Measurements from ENCODE around the gene OSBPL5. TPM values are rescaled to one million over a fixed set of nuclear protein-coding genes. Genes with fewer than 3 reads are reported as not detected.

OSBPL5 gene
- polyA plus RNA-seq, 4 donors: 17.9 to 26.8 (median 21.5) TPM

DNA sequence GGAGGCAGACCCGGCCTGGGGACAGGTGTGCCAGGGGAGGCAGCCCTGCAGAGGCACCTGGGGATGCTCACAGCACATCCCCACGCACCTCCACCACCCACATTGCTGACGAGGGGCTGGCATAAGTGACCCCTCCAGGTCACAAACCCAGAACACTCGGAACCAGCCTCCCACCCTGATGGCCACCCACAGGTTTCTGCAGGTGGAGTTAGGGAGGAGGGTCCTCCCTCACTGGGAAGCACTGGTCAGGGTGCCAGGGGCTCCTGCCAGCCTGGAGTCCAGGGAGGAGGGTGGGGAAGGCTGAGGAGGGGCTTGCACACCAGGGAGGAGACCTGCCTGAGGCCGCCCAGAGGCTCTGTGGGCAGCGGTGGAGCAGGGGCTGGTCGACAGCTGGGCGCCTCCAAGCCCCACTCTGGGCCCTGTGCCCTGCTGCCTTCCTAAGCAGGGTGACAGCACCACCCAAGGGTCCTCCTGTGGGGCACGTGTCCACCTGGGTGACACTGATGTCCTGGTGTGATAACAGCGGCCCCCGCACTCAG is 56.9 kb downstream of the OSBPL5 start:
- DNase-seq (ENCODE audit: low read depth in 4 of 4, low spot score in 3 of 4): no peak

DNA sequence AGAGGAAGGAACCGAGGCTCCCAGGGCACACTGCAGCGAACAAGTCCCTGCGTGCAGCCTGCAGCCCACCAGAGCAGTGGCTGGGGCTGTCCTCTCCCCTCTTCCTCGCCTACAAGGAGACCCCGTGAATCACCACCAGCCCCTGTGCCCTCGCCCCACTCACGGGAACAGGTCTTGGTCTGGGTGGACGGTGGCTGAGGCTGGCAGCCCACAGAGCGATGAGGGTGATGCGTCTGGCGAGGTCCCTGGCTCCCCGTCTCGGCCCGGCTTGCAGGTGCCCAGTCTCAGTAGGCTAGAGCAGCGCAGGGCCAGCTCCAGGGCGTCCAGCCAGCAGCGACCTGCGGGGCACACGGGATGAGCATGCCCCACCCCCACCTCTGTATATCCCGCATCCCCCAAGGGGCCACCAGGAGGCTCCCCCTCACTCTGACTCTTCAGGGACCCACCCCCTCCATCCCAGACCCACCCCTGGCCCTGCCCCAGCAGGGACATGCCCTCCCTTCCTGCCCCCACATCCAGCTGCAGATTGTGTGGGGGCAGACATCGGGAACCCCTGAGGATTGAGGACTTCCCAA is 57.4 kb downstream of the OSBPL5 start:
- DNase-seq (ENCODE audit: low read depth in 4 of 4, low spot score in 3 of 4): no peak

DNA sequence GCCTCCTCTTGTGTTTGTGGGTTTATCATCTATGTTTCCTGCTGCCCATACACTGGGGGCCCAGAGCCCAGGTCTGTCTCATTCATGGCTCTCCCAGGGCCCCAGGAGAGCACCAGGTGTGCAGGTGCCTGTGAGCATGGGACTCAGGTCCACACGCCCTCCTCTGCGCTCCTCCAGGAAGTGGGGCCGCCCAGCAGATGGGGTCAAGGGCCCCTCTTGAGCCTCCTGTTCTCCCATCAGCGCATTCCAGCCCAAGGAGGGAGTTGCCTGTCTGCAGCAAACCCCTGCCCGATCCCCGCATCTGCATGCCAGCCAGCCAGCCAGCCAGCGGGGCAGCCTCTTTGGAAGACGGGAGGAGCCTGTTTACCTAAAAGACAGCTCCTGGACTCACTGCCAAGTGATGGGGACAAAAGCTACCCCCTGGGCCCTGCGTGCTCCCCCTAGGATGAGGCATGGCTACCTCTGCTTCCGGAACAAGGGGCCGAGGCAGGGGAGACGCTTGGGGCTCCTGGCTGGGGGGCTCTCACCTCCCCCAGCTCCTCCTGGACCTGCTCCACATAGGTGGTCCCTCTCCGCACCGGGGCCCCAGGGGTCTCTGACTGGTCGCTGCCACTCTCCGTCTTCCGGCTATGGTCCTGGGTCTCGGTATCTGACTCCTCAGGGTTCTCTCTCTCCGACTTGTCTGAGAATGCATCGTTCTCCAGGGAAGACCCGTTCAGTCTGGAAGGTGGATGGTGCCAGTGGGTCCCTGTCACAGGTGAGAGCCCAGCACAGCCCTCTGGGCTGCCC is 58.2 kb downstream of the OSBPL5 start:
- no peak for DNase-seq (ENCODE audit: low read depth in 4 of 4, low spot score in 3 of 4)

DNA sequence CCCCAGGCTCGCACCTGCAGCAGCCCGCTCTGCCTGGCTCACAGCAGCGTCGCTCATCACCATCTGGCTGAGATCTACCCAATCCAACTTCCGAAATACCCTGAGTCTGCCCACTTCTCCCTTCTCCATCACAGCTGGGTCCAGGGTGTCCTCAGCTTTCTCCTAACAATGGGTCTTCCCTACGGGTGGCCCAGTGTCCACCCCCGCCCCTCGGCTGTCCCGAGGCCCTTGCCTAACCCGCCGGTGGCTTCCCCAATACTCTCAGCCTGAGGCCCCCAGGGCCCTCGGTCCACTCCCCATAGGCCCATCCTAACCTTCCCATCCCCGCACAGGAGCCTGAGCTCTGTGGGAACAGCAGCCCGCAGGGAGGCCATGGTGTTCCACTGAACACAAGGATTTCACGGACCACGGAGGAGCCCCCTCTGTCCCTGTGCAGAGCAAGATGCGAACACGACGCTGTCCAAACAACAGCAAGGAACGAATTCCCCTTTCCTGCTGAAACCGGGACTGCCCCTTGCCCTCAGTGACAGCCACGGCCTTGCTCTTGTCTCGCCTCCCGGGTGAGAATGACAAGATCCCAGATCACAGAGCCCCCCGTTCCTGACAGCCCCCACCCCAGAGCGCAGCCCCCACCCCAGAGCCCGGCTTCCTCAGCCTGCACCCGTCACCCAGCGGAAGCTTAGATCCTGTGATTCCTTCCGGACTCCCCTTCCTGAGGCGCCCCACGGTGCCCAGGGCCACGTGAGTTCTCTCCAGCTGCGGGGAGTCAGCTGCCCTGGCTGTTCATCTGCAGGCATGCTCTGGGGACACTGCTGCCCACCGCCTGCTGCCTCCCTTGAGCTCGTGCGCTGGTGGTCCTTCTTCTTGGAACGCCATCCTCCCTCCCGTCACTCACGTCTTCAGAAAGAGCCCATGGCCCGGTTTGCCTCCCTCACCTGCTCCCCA is 59.0 kb downstream of the OSBPL5 start:
- no peak for DNase-seq (ENCODE audit: low read depth in 4 of 4, low spot score in 3 of 4)

DNA sequence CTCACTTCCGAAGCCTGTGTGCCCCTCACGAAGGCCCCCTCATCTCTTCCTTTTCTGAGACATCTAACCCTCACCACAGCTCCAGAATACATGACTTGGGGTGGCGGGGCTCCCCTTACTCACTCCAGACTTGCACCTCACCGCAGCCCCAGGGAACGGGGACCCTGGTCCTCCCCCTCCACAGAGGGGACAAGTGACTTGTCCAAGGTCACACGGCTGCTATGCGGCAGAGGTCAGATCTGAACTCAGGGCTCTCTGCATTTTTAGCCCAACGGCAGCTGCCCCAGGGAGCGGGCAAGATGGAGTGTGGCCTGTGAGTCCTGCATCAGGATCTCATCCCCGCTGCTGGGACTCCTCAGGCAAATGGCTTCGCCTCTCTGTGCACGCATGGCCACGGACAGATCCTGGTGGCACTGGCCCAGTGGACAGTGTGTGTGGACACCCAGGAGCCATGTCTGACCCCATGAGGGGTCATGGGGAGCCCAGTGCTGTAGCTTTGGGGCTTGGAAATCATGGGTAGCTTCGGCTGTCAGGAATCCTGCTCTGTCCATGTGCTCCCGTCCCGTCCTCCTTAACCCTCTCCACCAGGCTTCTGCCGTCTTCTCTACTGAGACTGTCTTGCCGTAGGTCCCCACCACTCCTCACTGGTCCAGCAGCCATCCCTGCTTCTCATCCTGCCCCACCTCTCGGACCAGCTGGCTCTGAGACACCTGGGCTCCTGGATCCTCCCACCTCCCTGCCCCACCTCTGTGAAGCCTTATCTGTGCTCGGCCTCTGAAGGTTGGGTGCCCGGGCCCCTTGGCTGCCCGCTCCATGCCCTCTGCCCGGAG is 59.9 kb downstream of the OSBPL5 start:
- no peak for DNase-seq (ENCODE audit: low read depth in 4 of 4, low spot score in 3 of 4)

DNA sequence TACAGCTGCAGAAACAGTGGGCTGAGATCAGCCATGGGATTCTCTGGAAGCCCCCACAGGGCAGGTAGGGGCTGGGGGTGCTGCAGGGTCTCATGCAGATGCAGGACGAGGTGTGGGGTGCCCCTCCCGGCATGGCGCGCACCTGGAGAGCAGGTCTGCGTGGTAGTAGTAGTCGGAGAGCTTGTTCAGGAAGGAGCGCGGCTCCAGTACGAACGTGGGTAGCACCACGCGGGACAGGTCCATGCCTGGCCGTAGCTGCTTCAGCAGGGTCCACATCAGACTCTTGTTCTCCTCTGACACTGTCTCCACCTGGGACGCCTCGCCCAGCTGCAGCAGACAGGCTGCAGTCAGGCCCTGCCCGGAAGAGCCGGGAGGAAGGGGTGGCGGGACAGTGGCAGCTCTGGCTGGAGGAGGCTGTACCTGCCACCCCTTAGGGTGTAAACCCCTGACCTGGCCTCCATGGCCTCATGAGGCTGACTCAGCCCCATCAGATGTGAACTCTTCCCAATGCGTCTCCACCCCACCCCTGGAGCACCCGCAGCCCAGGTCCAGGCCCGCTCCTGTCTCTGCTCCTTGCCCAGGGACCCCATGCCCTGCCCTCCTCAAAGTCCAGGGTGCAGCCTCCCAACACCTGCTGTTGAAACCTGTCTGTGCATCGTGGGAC is 60.9 kb downstream of the OSBPL5 start:
- no peak for DNase-seq (ENCODE audit: low read depth in 4 of 4, low spot score in 3 of 4)

DNA sequence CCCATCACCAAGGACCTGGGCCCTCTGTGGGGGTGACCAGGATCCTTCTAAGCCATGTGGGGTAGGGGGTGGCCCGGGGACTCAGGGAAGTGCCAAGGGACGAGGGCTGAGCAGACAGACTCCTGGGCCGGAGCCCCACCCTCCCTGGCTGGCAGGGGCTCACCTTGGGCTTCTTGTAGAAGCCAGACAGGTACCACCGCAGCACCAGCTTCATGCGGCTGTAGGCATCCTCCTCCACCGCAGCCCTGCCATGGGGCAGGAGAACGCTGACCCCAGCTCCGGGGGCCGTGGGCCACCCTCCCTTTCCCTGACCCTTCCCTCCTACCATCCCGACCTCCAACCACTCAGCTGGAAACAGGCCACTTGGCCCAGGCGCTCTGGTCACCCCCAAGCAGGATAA is 62.0 kb downstream of the OSBPL5 start:
- DNase-seq (ENCODE audit: low read depth in 4 of 4, low spot score in 3 of 4): no peak

DNA sequence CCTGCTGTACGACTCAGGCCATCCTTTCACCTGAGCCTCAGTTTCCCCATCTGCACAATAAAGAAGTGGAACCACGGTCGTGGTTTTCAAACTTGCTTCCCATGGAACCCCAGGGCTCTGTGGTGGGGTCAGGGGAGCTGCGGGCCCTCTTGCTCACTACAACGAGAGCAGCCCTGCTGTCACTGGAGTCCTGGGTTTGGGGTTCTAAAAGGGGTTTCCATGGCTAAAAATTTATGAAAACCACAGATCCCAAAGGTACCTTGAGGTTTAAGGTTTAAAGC is 62.5 kb downstream of the OSBPL5 start:
- DNase-seq (ENCODE audit: low read depth in 4 of 4, low spot score in 3 of 4): no peak

DNA sequence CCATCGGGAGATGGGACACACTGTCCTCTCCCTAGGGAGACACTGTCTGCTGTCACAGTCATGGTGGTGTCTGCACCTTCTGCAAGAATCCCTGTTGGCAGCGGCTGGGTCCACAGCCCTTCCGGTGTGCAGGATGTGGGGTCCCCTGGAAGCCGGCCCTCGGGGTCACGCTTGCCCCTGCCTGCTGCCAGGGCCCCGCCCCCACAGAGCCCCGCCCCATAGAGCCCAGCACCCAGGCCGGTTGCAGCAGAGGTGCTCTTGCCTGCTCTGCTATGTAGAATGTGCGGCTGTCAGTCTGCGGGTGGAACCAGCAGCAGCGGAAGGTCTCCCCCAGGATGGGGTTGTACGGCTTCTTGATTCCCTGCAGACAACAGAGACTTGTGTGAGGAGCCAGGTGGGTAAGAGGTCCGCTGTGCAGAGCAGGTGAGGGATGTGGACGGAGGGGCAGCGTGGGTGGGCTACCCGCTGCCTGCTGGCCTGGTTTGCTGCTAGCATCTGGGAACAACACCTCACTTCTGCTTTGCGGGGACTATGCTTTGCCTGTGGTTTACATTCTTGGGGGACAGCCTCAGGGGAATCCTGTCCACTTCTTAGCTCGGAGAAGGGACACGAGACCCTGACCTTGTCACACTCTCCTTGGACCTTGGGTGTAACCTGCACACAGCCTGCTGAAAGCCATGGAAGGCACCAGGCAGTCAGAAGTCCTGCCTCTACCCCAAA is 63.0 kb downstream of the OSBPL5 start:
- DNase-seq (ENCODE audit: low read depth in 4 of 4, low spot score in 3 of 4): no peak

DNA sequence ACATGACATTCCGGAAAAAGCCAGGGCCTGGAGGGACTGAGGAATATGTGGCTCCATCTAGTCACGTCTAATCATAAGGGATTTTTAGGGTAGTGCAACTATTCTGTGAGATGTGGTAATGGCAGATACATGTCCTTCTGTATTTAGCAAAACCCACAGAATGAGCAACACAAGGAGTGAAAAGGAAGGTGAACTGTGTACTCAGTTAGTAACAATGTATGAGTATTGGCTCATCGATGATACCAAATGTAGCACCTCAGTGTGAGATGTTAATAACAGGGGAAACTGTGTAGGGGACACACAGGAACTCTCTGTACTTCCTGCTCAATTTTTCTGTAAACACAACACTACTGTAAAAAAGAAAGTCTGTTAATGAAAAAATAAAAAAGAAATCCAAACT is 65.9 kb downstream of the OSBPL5 start:
- DNase-seq (ENCODE audit: low read depth in 4 of 4, low spot score in 3 of 4): no peak

DNA sequence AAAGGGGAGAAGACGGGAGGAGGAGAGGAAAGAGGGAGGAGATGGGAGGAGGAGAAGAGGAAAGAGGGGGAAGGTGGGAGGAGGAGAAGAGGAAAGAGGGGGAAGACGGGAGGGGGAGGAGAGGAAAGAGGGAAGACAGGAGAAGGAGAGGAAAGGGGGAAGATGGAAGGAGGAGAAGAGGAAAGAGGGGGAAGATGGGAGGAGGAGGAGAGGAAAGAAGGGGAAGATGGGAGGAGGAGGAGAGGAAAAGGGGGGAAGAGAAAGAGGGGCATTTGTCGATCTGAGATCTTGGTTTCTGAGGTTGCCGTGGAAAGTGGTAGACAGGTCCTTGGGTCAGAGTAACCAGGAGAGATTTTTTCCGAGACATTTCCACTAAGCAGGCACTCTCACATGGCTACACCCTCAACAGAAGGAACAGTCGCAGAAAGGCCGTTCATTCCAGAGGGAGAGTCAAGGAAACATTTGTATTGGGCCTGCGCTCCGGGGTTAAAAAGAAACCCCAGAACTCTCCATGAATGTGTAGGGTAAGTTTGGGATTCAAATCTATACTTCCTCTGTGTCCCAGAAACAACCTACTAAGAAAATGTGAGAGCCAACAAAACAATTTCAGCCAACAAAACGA is 68.1 kb downstream of the OSBPL5 start:
- no peak for DNase-seq (ENCODE audit: low read depth in 4 of 4, low spot score in 3 of 4)

DNA sequence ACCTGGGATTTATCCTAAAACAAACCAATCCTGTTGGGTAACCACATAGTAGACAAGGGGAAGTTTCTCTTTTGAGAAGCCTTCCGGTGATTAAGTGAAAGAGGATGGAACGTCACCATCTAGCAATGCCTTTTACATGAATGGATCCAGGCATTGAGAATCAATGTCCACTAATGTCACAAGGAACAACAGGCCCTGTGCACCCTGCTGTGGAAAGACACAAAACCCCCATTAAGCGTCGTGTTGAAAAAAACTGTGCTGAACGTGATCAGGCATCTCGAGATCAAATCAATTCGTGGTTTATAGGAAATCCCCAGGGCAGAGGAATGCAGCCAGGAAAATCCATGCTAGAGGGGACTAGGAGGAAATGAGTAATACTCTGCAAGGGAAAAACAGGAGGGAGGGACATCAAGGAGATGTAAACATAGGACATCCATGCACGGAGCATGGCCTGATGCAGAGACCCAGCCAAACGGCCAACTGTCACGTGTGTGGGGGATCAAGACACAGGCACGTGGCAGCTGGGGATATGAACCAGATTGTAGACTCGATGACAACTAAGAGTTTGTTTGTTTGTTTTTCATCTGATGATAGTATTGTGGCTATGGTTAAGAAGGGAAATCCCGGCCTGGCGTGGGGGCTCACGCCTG is 69.3 kb downstream of the OSBPL5 start:
- DNase-seq (ENCODE audit: low read depth in 4 of 4, low spot score in 3 of 4): no peak

DNA sequence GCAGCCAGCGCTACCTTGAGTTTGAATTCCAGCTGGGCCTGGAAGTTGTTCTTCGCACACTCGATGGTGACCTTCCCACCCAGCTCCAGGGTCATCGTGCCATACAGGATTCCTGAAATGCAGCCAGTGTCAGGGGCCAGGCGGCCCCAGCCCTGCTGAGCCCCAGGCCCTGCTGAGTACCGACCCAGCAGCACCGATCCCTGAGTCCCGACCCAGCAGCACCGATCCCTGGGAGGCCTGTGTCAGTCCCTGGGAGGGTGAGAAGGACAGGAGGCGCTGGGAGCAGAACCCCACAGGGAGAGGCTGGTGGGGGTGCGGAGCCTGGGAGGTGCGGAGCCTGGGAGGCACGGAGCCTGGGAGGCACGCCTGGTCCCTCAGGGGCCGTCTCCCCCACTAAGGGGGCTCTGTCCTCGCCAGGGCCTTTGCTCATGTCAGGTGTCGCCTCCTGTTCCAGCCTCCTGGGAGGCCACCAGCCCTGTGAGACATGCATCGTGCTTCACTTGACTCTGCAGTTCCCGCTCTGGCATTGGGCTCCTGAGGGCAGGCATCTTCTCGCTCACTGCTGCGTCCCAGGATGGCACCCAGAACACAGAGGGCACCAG is 70.8 kb downstream of the OSBPL5 start:
- DNase-seq (ENCODE audit: low read depth in 4 of 4, low spot score in 3 of 4): no peak

DNA sequence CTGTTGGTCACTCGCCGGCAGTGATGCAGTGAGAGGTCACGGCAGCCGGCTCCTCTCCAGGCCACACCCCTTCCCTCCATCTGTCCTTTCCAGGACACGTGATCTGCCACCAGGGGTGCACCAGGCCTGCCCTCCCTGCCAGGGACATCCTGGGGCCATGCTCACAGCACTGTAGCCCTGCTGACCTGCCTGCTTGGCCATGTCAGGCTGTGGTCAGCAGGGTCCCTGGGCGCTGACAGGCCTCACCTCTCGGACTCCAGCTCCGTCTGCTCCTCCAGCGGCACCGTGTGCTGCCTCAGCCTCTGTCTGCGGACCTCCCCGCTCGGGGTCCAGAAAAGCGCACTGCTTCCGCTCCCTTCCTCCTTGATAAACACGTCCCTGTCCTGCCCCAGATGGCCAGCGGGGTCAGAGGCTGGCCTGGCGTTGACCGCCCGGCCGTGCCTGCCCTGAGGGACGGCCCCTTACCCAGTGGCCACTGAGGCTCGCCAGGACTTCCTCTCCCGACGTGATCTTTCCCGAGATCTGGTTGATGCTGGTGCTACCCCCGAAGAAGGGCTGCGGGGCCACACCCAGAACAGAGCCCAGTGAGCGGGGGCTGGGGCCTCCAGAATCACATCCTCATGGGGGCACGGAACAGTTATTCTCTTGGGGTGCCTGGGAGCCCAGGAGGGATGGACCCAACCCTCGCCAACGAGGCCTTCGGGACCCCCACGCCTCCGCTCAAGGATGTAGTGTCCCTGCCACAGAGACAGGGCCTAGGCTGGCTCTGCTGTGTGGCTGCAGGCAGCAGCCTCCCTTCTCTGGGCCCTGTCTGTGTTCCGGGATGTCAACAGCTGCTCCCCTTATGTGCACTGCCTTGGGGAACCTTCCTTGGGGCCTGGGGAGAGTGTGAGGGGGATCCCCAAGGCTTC is 71.6 kb downstream of the OSBPL5 start:
- no peak for DNase-seq (ENCODE audit: low read depth in 4 of 4, low spot score in 3 of 4)

DNA sequence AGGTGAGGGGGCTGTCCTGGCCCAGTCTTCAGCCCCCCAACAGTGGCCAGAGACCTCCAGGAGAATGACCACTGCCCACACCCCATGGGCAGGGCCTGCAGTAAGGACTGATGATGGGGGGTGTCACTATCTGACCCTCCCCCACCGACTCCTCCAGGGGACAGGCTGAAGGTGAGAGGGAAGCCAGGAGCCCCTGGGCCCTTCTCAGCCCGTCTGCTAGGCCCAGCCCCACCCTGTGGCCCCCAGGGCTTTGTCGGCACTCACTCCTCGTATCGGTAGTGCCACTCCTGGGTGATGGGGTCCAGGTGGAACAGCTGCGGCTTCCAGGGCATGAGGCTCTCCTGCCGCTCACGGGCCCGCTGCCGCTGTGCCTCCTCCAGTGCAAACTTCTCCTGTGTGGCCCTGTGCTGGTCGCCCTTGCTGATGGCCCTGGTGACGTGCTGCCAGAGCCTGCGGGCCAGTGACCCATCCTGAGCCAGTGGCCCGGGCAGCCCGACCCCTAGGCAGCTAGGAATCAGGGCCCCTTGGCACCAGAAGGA is 72.4 kb downstream of the OSBPL5 start:
- no peak for DNase-seq (ENCODE audit: low read depth in 4 of 4, low spot score in 3 of 4)

DNA sequence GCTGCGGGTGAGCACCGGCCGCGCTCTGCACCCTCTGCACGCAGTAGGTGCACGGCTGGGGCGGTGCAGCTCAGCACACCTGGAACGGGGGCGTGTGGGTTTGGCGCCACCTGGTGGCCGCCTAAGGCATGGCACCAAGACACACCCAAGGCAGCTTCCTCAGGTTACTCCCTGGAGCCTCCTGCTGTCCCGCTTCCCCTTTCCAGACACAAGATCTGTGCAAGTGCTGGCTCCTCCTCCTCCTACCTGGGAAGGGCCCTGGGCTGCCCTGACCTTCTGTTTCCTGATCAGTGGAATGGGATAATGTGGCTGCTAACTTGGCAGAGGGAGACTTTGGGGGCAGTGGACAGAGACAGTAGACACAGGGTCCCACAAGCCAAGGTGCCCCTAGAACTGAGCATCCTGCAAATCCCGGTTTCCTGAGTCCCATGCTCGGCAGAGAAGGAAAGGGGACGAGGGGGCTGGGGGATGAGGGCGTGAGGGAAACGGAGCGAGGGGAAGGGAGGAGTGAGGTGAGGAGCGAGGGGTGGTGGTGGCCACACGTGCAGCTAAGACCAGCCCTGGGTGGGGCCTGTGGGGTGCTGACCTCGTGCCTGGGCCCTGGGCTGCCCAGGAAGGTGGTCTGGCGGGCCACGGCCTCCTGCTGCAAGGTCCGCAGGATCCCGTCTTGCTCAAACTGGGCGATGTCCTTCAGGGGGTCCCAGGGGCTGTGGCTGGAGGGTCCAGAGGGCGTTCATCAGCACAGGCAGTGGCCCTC is 73.1 kb downstream of the OSBPL5 start:
- DNase-seq (ENCODE audit: low read depth in 4 of 4, low spot score in 3 of 4): peak in 2 of 4 donors; percentile 26 to 32
